Keratinocyte (primary cell): ENCODE measurements around the gene OPN5. TPM values are rescaled to one million over a fixed set of nuclear protein-coding genes. Genes with fewer than 3 reads are reported as not detected.
A peak's percentile ranks its signal among the peaks of the same experiment; 100 is the strongest.

Experiments used
- DNase-seq: peaks from one replicate; pipeline ENCODE4 v3.0.0-alpha.2; 2011; ENCODE audit warnings: low read depth, missing footprints, low spot score
- FAIRE-seq: peaks from 2 replicates; lab custom pipeline; 2011; peaks lifted over from hg19 to GRCh38; lab: Jason Lieb, UNC
- H2AFZ ChIP-seq: 2 replicates; pipeline ENCODE4 v1.6.0; 2012; ENCODE audit warnings: low read length, control low read depth, inconsistent platforms; ENCODE audit not compliant: control insufficient read depth
- H3K27ac ChIP-seq: 2 replicates; pipeline ENCODE4 v1.5.1; 2011; ENCODE audit warnings: low read length; ENCODE audit not compliant: control insufficient read depth, insufficient read depth
- H3K27me3 ChIP-seq: 3 replicates; pipeline ENCODE4 v1.6.0; 2011; ENCODE audit warnings: low read length; ENCODE audit not compliant: control insufficient read depth, insufficient read depth; ENCODE audit errors: extremely low read depth
- H3K36me3 ChIP-seq, 2 experiments: 2 replicates in 1 of 2; 3 replicates in 1 of 2; pipeline ENCODE4 v1.5.1; 2011; ENCODE audit warnings: low read length in 2 of 2, mild to moderate bottlenecking in 1 of 2; ENCODE audit not compliant: control insufficient read depth in 2 of 2, insufficient read depth in 2 of 2; ENCODE audit errors: extremely low read depth in 1 of 2
- H3K4me1 ChIP-seq: 3 replicates; pipeline ENCODE4 v1.5.1; 2011; ENCODE audit warnings: low read length; ENCODE audit not compliant: control insufficient read depth, insufficient read depth; ENCODE audit errors: extremely low read depth
- H3K4me2 ChIP-seq: 3 replicates; pipeline ENCODE4 v1.6.0; 2011; ENCODE audit warnings: low read depth, low read length; ENCODE audit not compliant: control insufficient read depth, insufficient read depth; ENCODE audit errors: extremely low read depth
- H3K4me3 ChIP-seq, 3 experiments: fragments of 200-600 bp in 1 of 3; sonication (generic) in 1 of 3; 2 replicates in 2 of 3; 3 replicates in 1 of 3; pipeline ENCODE4 v1.5.1; 2011 to 2016; ENCODE audit warnings: low read length in 3 of 3, mild to moderate bottlenecking in 3 of 3, control low read depth in 2 of 3, inconsistent platforms in 1 of 3, low read depth in 1 of 3, mixed read lengths in 1 of 3, mixed run types in 1 of 3, moderate library complexity in 1 of 3; ENCODE audit not compliant: control insufficient read depth in 2 of 3, insufficient read depth in 2 of 3; ENCODE audit errors: extremely low read depth in 1 of 3
- H3K79me2 ChIP-seq: 2 replicates; pipeline ENCODE4 v1.6.0; 2012; ENCODE audit warnings: low read length; ENCODE audit not compliant: control insufficient read depth, insufficient read depth
- H3K9ac ChIP-seq: 3 replicates; pipeline ENCODE4 v1.6.0; 2011; ENCODE audit warnings: low read length; ENCODE audit not compliant: control insufficient read depth, insufficient read depth; ENCODE audit errors: extremely low read depth
- H3K9me1 ChIP-seq: 3 replicates; pipeline ENCODE4 v1.6.0; 2011; ENCODE audit warnings: low read length; ENCODE audit not compliant: control insufficient read depth, insufficient read depth; ENCODE audit errors: extremely low read depth
- H3K9me3 ChIP-seq: 2 replicates; pipeline ENCODE4 v1.5.1; 2012; ENCODE audit warnings: low read depth, low read length; ENCODE audit not compliant: control insufficient read depth
- H4K20me1 ChIP-seq: 3 replicates; pipeline ENCODE4 v1.6.0; 2011; ENCODE audit warnings: low read length; ENCODE audit not compliant: control insufficient read depth, insufficient read depth; ENCODE audit errors: extremely low read depth
- EZH2 ChIP-seq: IDR thresholded peaks from one replicate; pipeline ENCODE4 v1.6.1; 2012; ENCODE audit warnings: inconsistent platforms, mild to moderate bottlenecking, low read length, moderate library complexity
- dilution Hi-C: fragments of 300-500 bp; cut with MboI; formaldehyde crosslinking; loops from one replicate; pipeline ENCODE4 v1.7.0; 2020; ENCODE audit warnings: low sequenced_read_pairs; ENCODE audit not compliant: extremely low pct_ligation_motif_present
- polyA plus RNA-seq, 5 experiments: library from polyadenylated mRNA; depleted of rRNA in 3 of 5; stranded (reverse) in 3 of 5; stranded (forward) in 1 of 5; unstranded in 1 of 5; fragments of >200 nt; gene quantifications; 1 replicate in 1 of 5; 2 replicates in 3 of 5; 3 replicates in 1 of 5; pipeline versions ENCODE4 v1.2.1 to v1.2.3, GENCODE V29; 2011 to 2012; ENCODE audit warnings: missing spikeins in 2 of 5, low read depth in 1 of 5, low replicate concordance in 1 of 5
- TF ChIP-seq, protein P1 (sequence below), 3 experiments: IDR thresholded peaks in 1 of 3; conservative IDR thresholded peaks in 1 of 3; optimal IDR thresholded peaks in 1 of 3; 2 replicates in 2 of 3; 3 replicates in 1 of 3; pipeline versions ENCODE3 to v1.5.1; 2011; ENCODE audit warnings: low read length in 3 of 3, mild to moderate bottlenecking in 3 of 3, moderate library complexity in 2 of 3, control low read depth in 1 of 3, inconsistent platforms in 1 of 3; ENCODE audit not compliant: insufficient read depth in 2 of 3; ENCODE audit errors: extremely low read depth in 1 of 3

The OPN5 gene
- polyA plus RNA-seq, 1 donor (not counting 4 experiments of a cell fraction or from before 2014, with no cell fraction given) = not detected

DNA sequence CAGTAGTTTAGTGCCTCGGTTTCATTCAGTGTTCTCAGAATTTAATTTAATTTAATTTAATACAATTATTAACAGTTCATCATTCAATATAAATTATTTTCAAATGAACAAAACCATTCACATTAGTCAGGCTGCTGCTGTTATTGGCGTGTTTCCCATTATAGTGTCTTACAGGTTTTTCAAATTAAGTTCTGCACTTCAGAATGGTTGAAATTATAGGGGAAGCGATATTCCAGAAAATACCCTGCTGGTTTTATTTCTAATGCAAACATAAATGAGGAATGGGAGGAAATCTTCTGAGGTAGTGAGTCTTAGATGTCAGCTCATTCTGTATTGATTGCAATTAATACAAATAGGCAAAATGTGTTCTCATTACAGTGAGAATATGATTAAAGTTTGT is 37.6 kb downstream of the OPN5 start:
- H3K9me1 ChIP-seq = no peaks in the 10 kb centered on the region
- dilution Hi-C loops = no loop called here
- TF ChIP-seq, protein P1, sequence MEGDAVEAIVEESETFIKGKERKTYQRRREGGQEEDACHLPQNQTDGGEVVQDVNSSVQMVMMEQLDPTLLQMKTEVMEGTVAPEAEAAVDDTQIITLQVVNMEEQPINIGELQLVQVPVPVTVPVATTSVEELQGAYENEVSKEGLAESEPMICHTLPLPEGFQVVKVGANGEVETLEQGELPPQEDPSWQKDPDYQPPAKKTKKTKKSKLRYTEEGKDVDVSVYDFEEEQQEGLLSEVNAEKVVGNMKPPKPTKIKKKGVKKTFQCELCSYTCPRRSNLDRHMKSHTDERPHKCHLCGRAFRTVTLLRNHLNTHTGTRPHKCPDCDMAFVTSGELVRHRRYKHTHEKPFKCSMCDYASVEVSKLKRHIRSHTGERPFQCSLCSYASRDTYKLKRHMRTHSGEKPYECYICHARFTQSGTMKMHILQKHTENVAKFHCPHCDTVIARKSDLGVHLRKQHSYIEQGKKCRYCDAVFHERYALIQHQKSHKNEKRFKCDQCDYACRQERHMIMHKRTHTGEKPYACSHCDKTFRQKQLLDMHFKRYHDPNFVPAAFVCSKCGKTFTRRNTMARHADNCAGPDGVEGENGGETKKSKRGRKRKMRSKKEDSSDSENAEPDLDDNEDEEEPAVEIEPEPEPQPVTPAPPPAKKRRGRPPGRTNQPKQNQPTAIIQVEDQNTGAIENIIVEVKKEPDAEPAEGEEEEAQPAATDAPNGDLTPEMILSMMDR (optimal IDR thresholded peaks at IDR 0.05 in 1 of 3, IDR thresholded peaks at IDR 0.05 in 1 of 3, conservative IDR thresholded peaks at IDR 0.05 in 1 of 3; ENCODE audit: extremely low read depth in 1 of 3, insufficient read depth in 2 of 3, low read length in 3 of 3) = no peak
- TF ChIP-seq EZH2 = no peak
- no peaks in the 10 kb centered on the region for H3K79me2 ChIP-seq
- H3K27ac ChIP-seq = no peak overlapping the region
- no peak overlapping the region for H3K4me2 ChIP-seq
- H4K20me1 ChIP-seq = no peaks in the 10 kb centered on the region
- no peak overlapping the region for H2AFZ ChIP-seq
- no peaks in the 10 kb centered on the region for H3K4me1 ChIP-seq
- no peak for FAIRE-seq
- H3K4me3 ChIP-seq = no peak overlapping the region
- no peak overlapping the region for H3K9ac ChIP-seq
- DNase-seq = no peak
- H3K36me3 ChIP-seq = no peaks in the 10 kb centered on the region
- H3K9me3 ChIP-seq = no peaks in the 10 kb centered on the region
- H3K27me3 ChIP-seq = no peaks in the 10 kb centered on the region

DNA sequence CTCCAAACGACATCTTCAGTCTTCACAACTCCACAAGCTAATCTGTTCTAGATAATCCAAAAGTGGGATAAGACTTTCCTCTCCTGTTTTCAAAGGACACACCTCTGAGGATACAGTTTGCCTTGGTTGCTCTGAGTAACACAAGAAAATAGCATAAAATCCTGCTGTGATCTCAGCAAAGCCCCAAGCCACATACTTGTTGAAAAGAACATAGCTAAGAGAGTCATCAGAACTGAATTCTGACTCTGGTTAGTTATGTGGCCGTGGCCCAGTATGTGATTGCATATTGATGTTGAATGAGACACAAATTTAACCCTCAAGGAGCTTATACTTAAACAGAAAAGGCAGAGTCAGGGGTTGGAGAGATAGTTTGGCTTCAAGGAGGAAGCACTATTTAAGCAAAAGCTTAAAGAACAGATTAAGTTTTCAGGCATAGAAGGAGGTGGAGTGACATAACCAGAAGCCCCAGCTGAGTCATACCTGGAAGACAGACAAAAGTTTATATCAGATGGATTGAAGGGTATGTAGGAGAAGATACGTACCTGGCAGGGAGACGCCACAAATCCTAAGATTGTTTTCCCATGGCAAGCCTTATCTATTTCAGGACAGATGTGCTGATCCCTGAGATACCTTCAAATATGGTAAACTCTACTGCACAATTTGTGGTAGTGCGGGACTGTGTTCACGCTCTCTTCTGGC is 41.2 kb downstream of the OPN5 start:
- DNase-seq = no peak
- Histone ChIP-seq H3K27ac (no peak overlapping the region), H4K20me1 (no peaks in the 10 kb centered on the region), H2AFZ (peak overlapping the region; percentile 21), H3K4me1 (no peaks in the 10 kb centered on the region), H3K9me3 (no peaks in the 10 kb centered on the region), H3K4me3 (no peak overlapping the region), H3K9ac (no peak overlapping the region), H3K79me2 (no peaks in the 10 kb centered on the region), H3K36me3 (no peaks in the 10 kb centered on the region), H3K27me3 (no peaks in the 10 kb centered on the region), H3K4me2 (peak overlapping the region; percentile 7), H3K9me1 (no peaks in the 10 kb centered on the region)
- FAIRE-seq = peak; percentile 70
- TF ChIP-seq EZH2 = no peak
- dilution Hi-C loops = no loop called here
